Mesendoderm (in vitro differentiated cells): Measurements from ENCODE around the gene NCOA6.

ENCODE experiments used
- DNase-seq: peaks from one replicate; pipeline ENCODE4 v3.0.0; 2013
- H2AK5ac ChIP-seq: 2 replicates; pipeline ENCODE4 v1.6.1; 2013; ENCODE audit warnings: low read length, inconsistent platforms
- H2BK120ac ChIP-seq: 2 replicates; pipeline ENCODE4 v1.6.1; 2013; ENCODE audit warnings: low read depth, mild to moderate bottlenecking, low read length, moderate library complexity, mixed read lengths
- H2BK15ac ChIP-seq: replicated peaks from 2 replicates; pipeline ENCODE4 v1.6.1; 2013; ENCODE audit warnings: low read depth, mild to moderate bottlenecking, moderate library complexity
- H2BK5ac ChIP-seq: 2 replicates; pipeline ENCODE4 v1.6.1; 2013; ENCODE audit warnings: low read length, inconsistent platforms
- H3K18ac ChIP-seq: 2 replicates; pipeline ENCODE4 v1.6.1; 2013; ENCODE audit warnings: mild to moderate bottlenecking, low read length, mixed read lengths
- H3K23ac ChIP-seq: one replicate; pipeline ENCODE4 v1.6.1; 2013; ENCODE audit warnings: low read length
- H3K27ac ChIP-seq: 2 replicates; pipeline ENCODE4 v1.5.1; 2013; ENCODE audit warnings: low read depth, mild to moderate bottlenecking, inconsistent platforms, low read length, moderate library complexity
- H3K27me3 ChIP-seq: 2 replicates; pipeline ENCODE4 v1.6.1; 2013; ENCODE audit warnings: low read length, control low read depth, mild to moderate bottlenecking, inconsistent platforms; ENCODE audit not compliant: insufficient read depth, poor library complexity
- H3K36me3 ChIP-seq: 2 replicates; pipeline ENCODE4 v1.6.1; 2013; ENCODE audit warnings: low read length, inconsistent platforms; ENCODE audit not compliant: control insufficient read depth, insufficient read depth
- H3K4ac ChIP-seq: one replicate; pipeline ENCODE4 v1.6.1; 2013; ENCODE audit warnings: low read depth, mild to moderate bottlenecking, low read length, moderate library complexity
- H3K4me1 ChIP-seq: 2 replicates; pipeline ENCODE4 v1.6.1; 2013; ENCODE audit warnings: low read depth, low read length, inconsistent platforms; ENCODE audit not compliant: control insufficient read depth
- H3K4me2 ChIP-seq: 2 replicates; pipeline ENCODE4 v1.6.1; 2013; ENCODE audit warnings: low read length
- H3K4me3 ChIP-seq: 2 replicates; pipeline ENCODE4 v1.5.1; 2013; ENCODE audit warnings: mild to moderate bottlenecking, low read length
- H3K56ac ChIP-seq: one replicate; pipeline ENCODE4 v1.6.1; 2013; ENCODE audit warnings: low read length
- H3K79me1 ChIP-seq: 2 replicates; pipeline ENCODE4 v1.6.1; 2013; ENCODE audit warnings: low read length, inconsistent platforms
- H3K79me2 ChIP-seq: 2 replicates; pipeline ENCODE4 v1.6.1; 2013; ENCODE audit warnings: mild to moderate bottlenecking, low read length; ENCODE audit not compliant: control insufficient read depth, insufficient read depth
- H3K9ac ChIP-seq: 2 replicates; pipeline ENCODE4 v1.6.1; 2013; ENCODE audit warnings: low read length, inconsistent platforms
- H4K5ac ChIP-seq: one replicate; pipeline ENCODE4 v1.6.1; 2013; ENCODE audit warnings: low read length
- H4K8ac ChIP-seq: one replicate; pipeline ENCODE4 v1.6.1; 2013; ENCODE audit warnings: low read depth, mild to moderate bottlenecking, control low read depth, low read length, moderate library complexity
- WGBS: extraction: QIAGEN DNeasy Blood & Tissue Kit; methylation state at CpG from one replicate; pipeline ENCODE4 v1.1.7; 2013; ENCODE audit warnings: low lambda C conversion rate, missing lambda C conversion rate; ENCODE audit not compliant: insufficient coverage; ENCODE audit errors: extremely low coverage; 5-methylcytosine and 5-hydroxymethylcytosine counted together

NCOA6 gene

DNA sequence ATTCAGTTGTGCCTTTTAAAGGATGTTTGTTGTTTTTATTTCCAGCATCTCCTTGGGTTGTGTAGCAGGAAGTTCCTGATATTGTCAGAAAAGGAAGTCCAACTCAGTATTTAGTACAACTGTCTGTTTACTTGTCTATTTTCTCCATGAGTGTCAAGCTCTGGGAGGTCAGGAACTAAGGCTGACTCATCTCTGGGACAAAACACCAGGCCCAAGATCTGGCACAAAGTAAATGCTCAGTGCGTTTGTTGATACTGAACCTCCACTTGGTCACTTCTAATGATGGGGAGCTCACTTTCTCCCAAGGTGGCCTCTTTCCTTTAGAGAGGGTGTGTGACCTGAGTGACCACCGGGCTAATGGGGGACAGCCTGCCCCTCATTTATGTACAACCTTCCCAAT lies 136.0 kb downstream of the NCOA6 start:
- Histone ChIP-seq H3K27ac (no peak overlapping the region), H3K23ac (no peak overlapping the region), H3K79me1 (no peaks in the 10 kb centered on the region), H3K79me2 (no peaks in the 10 kb centered on the region), H4K5ac (no peak overlapping the region), H4K8ac (no peak overlapping the region), H2BK120ac (no peak overlapping the region), H2BK15ac (no peak overlapping the region), H3K4me3 (no peak overlapping the region), H3K18ac (no peak overlapping the region), H2BK5ac (no peak overlapping the region), H3K4ac (no peak overlapping the region), H3K9ac (no peak overlapping the region), H3K27me3 (no peaks in the 10 kb centered on the region), H3K4me1 (no peaks in the 10 kb centered on the region), H3K56ac (no peak overlapping the region), H2AK5ac (no peak overlapping the region), H3K36me3 (no peaks in the 10 kb centered on the region), H3K4me2 (no peak overlapping the region)
- no CpG with 5 or more reads among the region's 2 CpGs for WGBS
- no peak for DNase-seq

DNA sequence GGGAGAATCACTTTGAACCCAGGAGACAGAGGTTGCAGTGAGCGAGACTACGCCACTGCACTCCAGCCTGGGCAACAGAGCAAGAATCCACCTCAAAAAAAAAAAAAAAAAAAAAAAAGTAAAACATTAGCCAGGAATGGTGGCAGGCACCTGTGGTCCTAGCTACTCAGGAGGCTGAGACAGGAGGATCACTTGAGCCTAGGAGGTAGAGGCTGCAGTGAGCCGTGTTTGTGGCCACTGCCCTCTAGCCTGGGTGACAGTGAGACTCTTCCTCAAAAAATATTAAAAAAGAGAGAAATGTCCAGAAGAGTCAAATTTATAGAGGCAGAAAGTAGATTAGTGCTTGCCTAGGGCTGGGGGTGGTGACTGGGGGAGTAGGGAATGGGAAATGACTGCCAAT lies 141.8 kb downstream of the NCOA6 start:
- no peak overlapping the region for H3K56ac ChIP-seq
- no peak overlapping the region for H3K4me2 ChIP-seq
- DNase-seq: no peak
- no peak overlapping the region for H3K4me3 ChIP-seq
- no peak overlapping the region for H3K4ac ChIP-seq
- no peaks in the 10 kb centered on the region for H3K79me2 ChIP-seq
- no peaks in the 10 kb centered on the region for H3K79me1 ChIP-seq
- no peak overlapping the region for H3K9ac ChIP-seq
- no peak overlapping the region for H2BK5ac ChIP-seq
- no peak overlapping the region for H3K27ac ChIP-seq
- H3K4me1 ChIP-seq: no peaks in the 10 kb centered on the region
- H2BK120ac ChIP-seq: no peak overlapping the region
- H3K36me3 ChIP-seq: no peaks in the 10 kb centered on the region
- no peak overlapping the region for H4K5ac ChIP-seq
- no CpG with 5 or more reads among the region's 3 CpGs for WGBS
- H3K18ac ChIP-seq: no peak overlapping the region
- H4K8ac ChIP-seq: no peak overlapping the region
- no peak overlapping the region for H2AK5ac ChIP-seq
- H2BK15ac ChIP-seq: no peak overlapping the region
- H3K27me3 ChIP-seq: no peaks in the 10 kb centered on the region
- no peak overlapping the region for H3K23ac ChIP-seq

DNA sequence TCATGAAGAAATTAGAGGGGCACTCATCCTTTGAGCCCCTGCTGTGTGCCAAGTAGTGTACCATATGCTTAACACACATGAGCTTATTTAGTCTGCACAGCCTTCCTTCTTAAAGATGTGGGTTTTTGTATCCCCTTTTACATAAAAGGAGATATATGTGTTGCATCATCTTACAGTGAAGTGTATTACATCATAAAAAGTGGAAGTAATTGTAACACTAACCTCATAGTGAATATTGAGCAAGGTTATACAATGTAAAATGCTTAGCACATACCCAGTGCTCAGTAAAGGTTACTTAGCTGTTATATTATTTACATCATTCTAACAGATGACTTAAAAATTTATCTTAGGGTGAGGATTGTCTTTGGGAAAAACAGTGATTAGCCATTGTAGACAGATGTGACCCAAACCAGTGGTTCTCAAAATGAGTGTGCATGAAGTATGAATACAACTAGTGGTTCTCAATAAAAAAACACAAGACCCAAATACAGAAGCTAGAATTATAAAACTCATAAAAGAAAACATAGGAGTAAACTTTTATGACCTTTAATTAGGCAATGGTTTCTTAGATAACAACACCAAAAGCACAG lies 144.8 kb downstream of the NCOA6 start:
- Histone ChIP-seq H2BK15ac (no peak overlapping the region), H4K5ac (no peak overlapping the region), H3K56ac (no peak overlapping the region), H3K4me2 (no peak overlapping the region), H4K8ac (no peak overlapping the region), H3K79me2 (no peaks in the 10 kb centered on the region), H3K27me3 (no peaks in the 10 kb centered on the region), H3K4me3 (no peak overlapping the region), H3K23ac (no peak overlapping the region), H3K79me1 (no peaks in the 10 kb centered on the region), H3K18ac (no peak overlapping the region), H2BK120ac (no peak overlapping the region), H3K9ac (no peak overlapping the region), H3K27ac (no peak overlapping the region), H2BK5ac (no peak overlapping the region), H3K4me1 (no peaks in the 10 kb centered on the region), H2AK5ac (no peak overlapping the region), H3K36me3 (no peaks in the 10 kb centered on the region), H3K4ac (no peak overlapping the region)
- no peak for DNase-seq

DNA sequence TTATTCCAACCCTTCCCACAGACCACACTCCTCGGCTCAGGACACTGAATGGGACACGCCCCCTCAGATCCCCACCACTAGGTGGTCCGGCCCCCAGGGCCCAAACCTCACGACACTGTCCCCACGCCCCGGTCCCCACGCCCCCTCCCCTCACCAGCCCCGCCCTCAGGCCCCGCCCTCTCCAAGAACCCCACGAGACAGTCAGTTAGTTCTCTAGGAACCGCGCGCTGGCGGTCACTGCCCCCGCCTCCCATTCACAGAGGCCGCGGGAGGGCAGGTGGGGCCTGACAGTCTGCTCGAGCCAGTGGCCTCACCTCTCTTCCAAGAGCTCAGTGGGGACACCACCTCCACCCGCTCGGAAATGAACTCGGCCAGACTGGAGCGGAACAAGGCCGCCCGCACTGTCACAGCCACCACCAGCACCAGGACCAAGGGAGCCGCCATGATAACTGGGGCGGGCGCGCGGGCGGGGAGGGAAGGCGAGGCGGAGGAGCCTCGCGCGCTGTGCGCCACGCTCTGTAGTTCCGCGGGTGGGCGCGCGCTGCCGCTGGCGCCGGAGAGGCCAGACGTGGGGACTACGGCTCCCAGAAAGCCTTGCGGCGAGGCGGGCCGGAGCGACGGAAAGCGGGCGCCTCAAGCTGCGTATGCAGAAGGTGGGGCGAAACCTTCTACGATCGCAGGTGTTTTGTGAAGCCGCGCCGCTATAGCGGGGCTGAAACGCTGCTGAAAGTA lies 148.6 kb downstream of the NCOA6 start, which contains the start of gene PIGU:
TSS of gene PIGU (minus strand) at position 451 of the 732 bp plus-strand sequence. CDS start at position 444, 7 bp downstream.
- Histone ChIP-seq H2BK5ac (no peak within 1 kb of the TSS), H3K4me2 (peak within 1 kb of the TSS; percentile 87), H2BK120ac (no peak within 1 kb of the TSS), H3K56ac (peak within 1 kb of the TSS; percentile 96), H3K27ac (peak within 1 kb of the TSS; percentile 63), H3K79me2 (no peaks in the 10 kb centered on the region), H3K4me1 (no peaks in the 10 kb centered on the region), H3K18ac (peak within 1 kb of the TSS; percentile 35), H3K4ac (no peak within 1 kb of the TSS), H2BK15ac (no peak within 1 kb of the TSS), H3K23ac (no peak within 1 kb of the TSS), H3K4me3 (peak within 1 kb of the TSS; percentile 91), H3K79me1 (no peaks in the 10 kb centered on the region), H3K36me3 (no peaks in the 10 kb centered on the region), H4K5ac (peak within 1 kb of the TSS; percentile 87), H4K8ac (no peak within 1 kb of the TSS), H2AK5ac (no peak within 1 kb of the TSS), H3K27me3 (no peaks in the 10 kb centered on the region), H3K9ac (peak within 1 kb of the TSS; percentile 89)
- WGBS: no CpG with 5 or more reads among the region's 64 CpGs
- peak; percentile 96 for DNase-seq

DNA sequence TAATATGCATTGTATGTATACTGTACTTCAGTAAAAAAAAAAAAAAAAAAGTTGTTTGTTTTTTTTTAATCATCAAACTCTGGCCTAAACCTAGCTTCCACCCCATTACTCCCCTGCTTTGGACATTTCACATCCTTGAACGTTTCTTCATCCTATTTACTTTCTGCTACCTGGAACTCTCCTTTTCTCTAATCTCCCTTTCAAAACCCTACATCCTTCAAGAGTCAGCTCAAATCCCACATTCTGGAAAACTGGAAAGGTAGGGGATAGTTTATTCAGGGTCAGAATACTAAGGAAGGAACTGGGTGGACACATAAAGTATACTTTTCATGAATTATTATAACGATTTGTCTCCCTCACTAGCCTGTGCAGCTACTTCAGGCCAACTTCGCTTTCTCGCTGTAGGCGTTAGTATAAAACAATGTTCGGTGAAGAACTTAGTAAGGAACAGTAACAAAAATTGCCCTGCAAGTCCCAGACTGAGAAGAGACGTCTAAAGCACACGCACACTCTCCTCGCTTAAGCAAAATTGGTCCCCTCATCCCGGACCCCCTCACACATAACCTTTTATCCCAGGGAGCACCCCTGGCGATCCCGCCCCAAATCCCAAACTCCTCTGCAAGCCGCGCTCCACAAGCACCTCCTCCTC lies 149.3 kb downstream of the NCOA6 start:
- peak overlapping the region; percentile 87 for H3K4me2 ChIP-seq
- no peaks in the 10 kb centered on the region for H3K27me3 ChIP-seq
- no peak overlapping the region for H2AK5ac ChIP-seq
- peak overlapping the region; percentile 35 for H3K18ac ChIP-seq
- peak overlapping the region; percentile 12 for H3K27ac ChIP-seq
- H3K9ac ChIP-seq: peak overlapping the region; percentile 89
- H4K5ac ChIP-seq: peak overlapping the region; percentile 87
- no peak overlapping the region for H4K8ac ChIP-seq
- H3K36me3 ChIP-seq: no peaks in the 10 kb centered on the region
- DNase-seq: no peak
- H3K23ac ChIP-seq: no peak overlapping the region
- peak overlapping the region; percentile 88 for H3K4me3 ChIP-seq
- H3K79me1 ChIP-seq: no peaks in the 10 kb centered on the region
- peak overlapping the region; percentile 90 for H3K56ac ChIP-seq
- no peak overlapping the region for H2BK5ac ChIP-seq
- H3K79me2 ChIP-seq: no peaks in the 10 kb centered on the region
- H3K4me1 ChIP-seq: no peaks in the 10 kb centered on the region
- H3K4ac ChIP-seq: no peak overlapping the region
- no peak overlapping the region for H2BK120ac ChIP-seq
- no CpG with 5 or more reads among the region's 14 CpGs for WGBS
- H2BK15ac ChIP-seq: no peak overlapping the region
